ENCODE measurements around the gene PIP5K1B.

DNA sequence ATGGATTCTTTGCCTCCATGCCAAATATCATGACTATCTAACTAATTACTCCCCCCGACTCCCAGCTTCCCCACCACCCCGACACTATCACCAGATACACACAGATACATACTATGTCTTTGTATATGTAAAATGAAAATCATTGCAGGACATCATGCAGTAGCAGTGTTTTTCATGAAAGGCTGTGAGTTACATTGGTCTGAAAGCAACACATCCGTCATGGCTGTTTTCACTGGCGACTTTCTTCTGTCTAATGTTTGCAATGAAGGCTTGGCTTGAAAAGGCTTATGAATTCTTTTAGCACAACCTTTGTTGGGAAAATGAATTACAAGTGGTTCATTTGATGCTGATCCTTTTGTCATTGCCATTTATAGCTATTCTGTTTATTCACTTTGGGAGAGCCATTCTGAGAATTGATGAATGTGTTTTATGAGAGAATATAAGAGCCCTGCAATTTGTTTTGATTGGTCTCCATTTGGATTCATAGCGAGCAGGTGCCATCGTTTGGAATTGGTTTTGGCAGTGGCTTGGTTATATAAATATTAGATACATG is 103.4 kb downstream of the PIP5K1B start:
- TF ChIP-seq, protein P1, sequence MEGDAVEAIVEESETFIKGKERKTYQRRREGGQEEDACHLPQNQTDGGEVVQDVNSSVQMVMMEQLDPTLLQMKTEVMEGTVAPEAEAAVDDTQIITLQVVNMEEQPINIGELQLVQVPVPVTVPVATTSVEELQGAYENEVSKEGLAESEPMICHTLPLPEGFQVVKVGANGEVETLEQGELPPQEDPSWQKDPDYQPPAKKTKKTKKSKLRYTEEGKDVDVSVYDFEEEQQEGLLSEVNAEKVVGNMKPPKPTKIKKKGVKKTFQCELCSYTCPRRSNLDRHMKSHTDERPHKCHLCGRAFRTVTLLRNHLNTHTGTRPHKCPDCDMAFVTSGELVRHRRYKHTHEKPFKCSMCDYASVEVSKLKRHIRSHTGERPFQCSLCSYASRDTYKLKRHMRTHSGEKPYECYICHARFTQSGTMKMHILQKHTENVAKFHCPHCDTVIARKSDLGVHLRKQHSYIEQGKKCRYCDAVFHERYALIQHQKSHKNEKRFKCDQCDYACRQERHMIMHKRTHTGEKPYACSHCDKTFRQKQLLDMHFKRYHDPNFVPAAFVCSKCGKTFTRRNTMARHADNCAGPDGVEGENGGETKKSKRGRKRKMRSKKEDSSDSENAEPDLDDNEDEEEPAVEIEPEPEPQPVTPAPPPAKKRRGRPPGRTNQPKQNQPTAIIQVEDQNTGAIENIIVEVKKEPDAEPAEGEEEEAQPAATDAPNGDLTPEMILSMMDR (IDR thresholded peaks at IDR 0.05), result no peak
- TF ChIP-seq EMX1 (CRISPR knock-in tag; IDR thresholded peaks at IDR 0.05), result no peak
- no peak for TF ChIP-seq SP1 (CRISPR knock-in tag; conservative IDR thresholded peaks at IDR 0.05)
- TF ChIP-seq, protein P2, sequence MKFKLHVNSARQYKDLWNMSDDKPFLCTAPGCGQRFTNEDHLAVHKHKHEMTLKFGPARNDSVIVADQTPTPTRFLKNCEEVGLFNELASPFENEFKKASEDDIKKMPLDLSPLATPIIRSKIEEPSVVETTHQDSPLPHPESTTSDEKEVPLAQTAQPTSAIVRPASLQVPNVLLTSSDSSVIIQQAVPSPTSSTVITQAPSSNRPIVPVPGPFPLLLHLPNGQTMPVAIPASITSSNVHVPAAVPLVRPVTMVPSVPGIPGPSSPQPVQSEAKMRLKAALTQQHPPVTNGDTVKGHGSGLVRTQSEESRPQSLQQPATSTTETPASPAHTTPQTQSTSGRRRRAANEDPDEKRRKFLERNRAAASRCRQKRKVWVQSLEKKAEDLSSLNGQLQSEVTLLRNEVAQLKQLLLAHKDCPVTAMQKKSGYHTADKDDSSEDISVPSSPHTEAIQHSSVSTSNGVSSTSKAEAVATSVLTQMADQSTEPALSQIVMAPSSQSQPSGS (CRISPR knock-in tag; IDR thresholded peaks at IDR 0.05; ENCODE audit: borderline replicate concordance, low read depth), result no peak
- TF ChIP-seq SOX15 (CRISPR knock-in tag; IDR thresholded peaks at IDR 0.05), result no peak
- TF ChIP-seq CREB1 (CRISPR knock-in tag; IDR thresholded peaks at IDR 0.05), result no peak
- TF ChIP-seq ZNF219 (CRISPR knock-in tag; IDR thresholded peaks at IDR 0.05; ENCODE audit: borderline replicate concordance), result no peak
- TF ChIP-seq NFATC4 (CRISPR knock-in tag; IDR thresholded peaks at IDR 0.05), result no peak
- TF ChIP-seq, protein P3, sequence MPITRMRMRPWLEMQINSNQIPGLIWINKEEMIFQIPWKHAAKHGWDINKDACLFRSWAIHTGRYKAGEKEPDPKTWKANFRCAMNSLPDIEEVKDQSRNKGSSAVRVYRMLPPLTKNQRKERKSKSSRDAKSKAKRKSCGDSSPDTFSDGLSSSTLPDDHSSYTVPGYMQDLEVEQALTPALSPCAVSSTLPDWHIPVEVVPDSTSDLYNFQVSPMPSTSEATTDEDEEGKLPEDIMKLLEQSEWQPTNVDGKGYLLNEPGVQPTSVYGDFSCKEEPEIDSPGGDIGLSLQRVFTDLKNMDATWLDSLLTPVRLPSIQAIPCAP (CRISPR knock-in tag; IDR thresholded peaks at IDR 0.05), result no peak

All from WTC11 (cell line).